DOHH2 (cell line): Measurements from ENCODE around the gene ARNT2.
"Not testable (repeated sequence)": the region's sequence is repeated elsewhere in the genome, so short reads cannot be mapped to it uniquely, and the experiment has no call there.

Experiments used
- H3F3A ChIP-seq: fragments of 200-600 bp; sonication (generic), shearing (Covaris generic); 2 replicates; pipeline ENCODE4 v1.6.0; 2016; ENCODE audit warnings: antibody characterized with exemption, mild to moderate bottlenecking; ENCODE audit not compliant: control insufficient read depth, insufficient read depth
- H3K27ac ChIP-seq: fragments of 200-600 bp; sonication (generic); 2 replicates; pipeline ENCODE4 v1.5.1; 2014; ENCODE audit warnings: low read depth, mild to moderate bottlenecking, low read length, moderate library complexity
- H3K27me3 ChIP-seq: fragments of 200-600 bp; sonication (generic); 2 replicates; pipeline ENCODE4 v1.6.1; 2014; ENCODE audit warnings: mild to moderate bottlenecking, low read length, mixed read lengths; ENCODE audit not compliant: control insufficient read depth
- H3K36me3 ChIP-seq: fragments of 200-600 bp; sonication (generic); 2 replicates; pipeline ENCODE4 v1.6.1; 2014; ENCODE audit warnings: mild to moderate bottlenecking, low read length, moderate library complexity, mixed read lengths; ENCODE audit not compliant: control insufficient read depth
- H3K4me1 ChIP-seq: fragments of 200-600 bp; sonication (generic); 2 replicates; pipeline ENCODE4 v1.6.1; 2014; ENCODE audit warnings: mild to moderate bottlenecking, low read length, mixed read lengths; ENCODE audit not compliant: control insufficient read depth
- H3K4me2 ChIP-seq: fragments of 200-600 bp; sonication (generic); 2 replicates; pipeline ENCODE4 v1.6.0; 2014; ENCODE audit warnings: mild to moderate bottlenecking, low read length, moderate library complexity
- H3K4me3 ChIP-seq: fragments of 200-600 bp; sonication (generic); 2 replicates; pipeline ENCODE4 v1.5.1; 2014; ENCODE audit warnings: mild to moderate bottlenecking, low read length, mixed read lengths
- H3K79me2 ChIP-seq: fragments of 200-600 bp; sonication (generic); 2 replicates; pipeline ENCODE4 v1.6.1; 2014; ENCODE audit warnings: mild to moderate bottlenecking, low read length, mixed read lengths; ENCODE audit not compliant: control insufficient read depth
- H3K9me2 ChIP-seq: fragments of 200-600 bp; sonication (generic); replicated peaks from 2 replicates; pipeline ENCODE4 v1.6.1; 2014; ENCODE audit warnings: mild to moderate bottlenecking, low read length, mixed read lengths; ENCODE audit not compliant: control insufficient read depth
- H3K9me3 ChIP-seq: fragments of 200-600 bp; sonication (generic); 2 replicates; pipeline ENCODE4 v1.6.1; 2014; ENCODE audit warnings: antibody characterized with exemption, low read length, mixed read lengths; ENCODE audit not compliant: control insufficient read depth, insufficient read depth
- H4K20me1 ChIP-seq: fragments of 200-600 bp; sonication (generic); 2 replicates; pipeline ENCODE4 v1.6.0; 2014; ENCODE audit warnings: low read depth, mild to moderate bottlenecking, antibody characterized with exemption, low read length, moderate library complexity; ENCODE audit not compliant: control insufficient read depth, insufficient read depth
- CTCF ChIP-seq: fragments of 200-600 bp; sonication (generic); IDR thresholded peaks from one replicate; pipeline ENCODE4 v1.5.1; 2014; ENCODE audit warnings: antibody characterized with exemption, mild to moderate bottlenecking, low read depth, low read length; ENCODE audit not compliant: poor library complexity, severe bottlenecking
- EZH2phosphoT487 ChIP-seq: fragments of 200-600 bp; sonication (generic); IDR thresholded peaks from 2 replicates; pipeline ENCODE4 v1.6.1; 2017; ENCODE audit warnings: borderline replicate concordance, mild to moderate bottlenecking, antibody characterized with exemption, low read length, moderate library complexity, mixed read lengths

ARNT2 gene

DNA sequence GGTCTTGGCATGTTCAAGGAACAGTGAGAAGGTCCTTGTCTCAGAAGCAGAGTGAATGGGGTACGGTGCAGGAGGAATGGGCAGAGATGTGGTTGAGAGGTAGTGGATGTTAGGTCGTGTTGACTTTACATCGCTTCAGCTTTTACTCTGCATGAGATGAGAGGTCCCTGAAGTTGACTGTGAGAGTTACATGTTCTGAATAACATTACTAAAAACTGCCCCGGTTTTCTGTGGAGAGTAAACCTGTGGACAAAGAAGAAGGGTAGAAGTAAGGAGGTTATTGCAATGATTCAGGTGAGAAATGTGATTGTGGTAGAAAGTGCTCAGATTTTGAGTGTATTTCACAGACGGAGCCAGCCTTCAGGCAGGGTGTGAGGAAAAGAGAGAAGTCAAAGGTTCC, 105.6 kb downstream of the ARNT2 start:
- Histone ChIP-seq H3K36me3 (no peaks in the 10 kb centered on the region), H4K20me1 (no peaks in the 10 kb centered on the region), H3F3A (no peaks in the 10 kb centered on the region), H3K79me2 (no peaks in the 10 kb centered on the region), H3K9me3 (no peaks in the 10 kb centered on the region), H3K4me1 (no peaks in the 10 kb centered on the region), H3K27ac (no peak overlapping the region), H3K9me2 (no peaks in the 10 kb centered on the region), H3K4me3 (no peak overlapping the region), H3K4me2 (no peak overlapping the region), H3K27me3 (no peaks in the 10 kb centered on the region; the same call in 1 of the 2 replicates)
- no peak for TF ChIP-seq CTCF
- TF ChIP-seq EZH2phosphoT487: no peak

GRCh38 chr15:80510985-80511384, 106.8 kb downstream of the ARNT2 start:
- H3K4me2 ChIP-seq, H3K27ac ChIP-seq, H3F3A ChIP-seq, H3K79me2 ChIP-seq, H3K9me2 ChIP-seq, H3K4me3 ChIP-seq, H4K20me1 ChIP-seq, H3K4me1 ChIP-seq, H3K9me3 ChIP-seq, H3K27me3 ChIP-seq, H3K36me3 ChIP-seq: not testable (repeated sequence)

- Histone ChIP-seq H3K27ac (no peak overlapping the region), H3K27me3 (no peaks in the 10 kb centered on the region; the same call in 1 of the 2 replicates), H3K36me3 (no peaks in the 10 kb centered on the region), H3K4me3 (no peak overlapping the region), H3K9me3 (no peaks in the 10 kb centered on the region), H3K4me1 (no peaks in the 10 kb centered on the region), H3K9me2 (no peaks in the 10 kb centered on the region), H3K79me2 (no peaks in the 10 kb centered on the region), H4K20me1 (no peaks in the 10 kb centered on the region), H3F3A (no peaks in the 10 kb centered on the region), H3K4me2 (no peak overlapping the region)
- TF ChIP-seq CTCF (no peak), EZH2phosphoT487 (no peak)
Observed at GRCh38 chr15:80512726-80513660, 108.8 kb downstream of the ARNT2 start.

- Histone ChIP-seq H3K27ac (no peak overlapping the region), H3K9me3 (no peaks in the 10 kb centered on the region), H3K4me3 (no peak overlapping the region), H3K4me2 (no peak overlapping the region), H3K9me2 (no peaks in the 10 kb centered on the region), H3F3A (no peaks in the 10 kb centered on the region), H4K20me1 (no peaks in the 10 kb centered on the region), H3K36me3 (no peaks in the 10 kb centered on the region), H3K4me1 (no peaks in the 10 kb centered on the region), H3K27me3 (no peaks in the 10 kb centered on the region; the same call in 1 of the 2 replicates), H3K79me2 (no peaks in the 10 kb centered on the region)
- TF ChIP-seq CTCF (no peak), EZH2phosphoT487 (no peak)
Observed at GRCh38 chr15:80514071-80514780, 110.0 kb downstream of the ARNT2 start.
